PC-9 (cell line): ENCODE data around the gene PEX7. TPM values are rescaled to one million over a fixed set of nuclear protein-coding genes. Genes with fewer than 3 reads are reported as not detected.

ENCODE experiments used
- BruUV-seq: library from RNA; stranded (reverse); fragments of 400-500 nt; replicated peaks from 2 replicates; lab custom pipeline; 2021; lab: Mats Ljungman, UMichigan
- CTCF ChIA-PET: fragments of 300-600 bp; sonication (Branson Sonifier 250); formaldehyde crosslinking; loops from one replicate; lab custom pipeline; 2022; ENCODE audit warnings: antibody characterized with exemption; lab: Charles Lee
- POLR2A ChIA-PET: fragments of 300-600 bp; sonication (Branson Sonifier 250); formaldehyde crosslinking; loops from one replicate; lab custom pipeline; 2022; ENCODE audit warnings: antibody characterized with exemption; ENCODE audit not compliant: unreplicated experiment; lab: Charles Lee
- DNase-seq, 2 experiments: peaks; one replicate each; pipeline versions ENCODE4 v3.0.0 to v3.0.0-alpha.2; 2015 to 2022; ENCODE audit warnings: mixed read lengths in 1 of 2
- H2AFZ ChIP-seq: fragments of 200-600 bp; sonication (generic); 2 replicates; pipeline ENCODE4 v1.8.1; 2017; ENCODE audit warnings: antibody characterized with exemption
- H3F3A ChIP-seq: fragments of 200-600 bp; sonication (generic); 2 replicates; pipeline ENCODE4 v1.8.1; 2017; ENCODE audit warnings: antibody characterized with exemption, mild to moderate bottlenecking, low read depth; ENCODE audit not compliant: insufficient read depth
- H3K27ac ChIP-seq: fragments of 200-600 bp; sonication (generic); 2 replicates; pipeline ENCODE4 v1.6.1; 2016; ENCODE audit warnings: mixed run types
- H3K27me3 ChIP-seq: fragments of 200-600 bp; sonication (generic); 2 replicates; pipeline ENCODE4 v1.6.1; 2016; ENCODE audit warnings: low read depth, mixed run types; ENCODE audit not compliant: insufficient read depth
- H3K36me3 ChIP-seq: fragments of 200-600 bp; sonication (generic); 2 replicates; pipeline ENCODE4 v1.6.1; 2016; ENCODE audit warnings: low read depth, mixed run types
- H3K4me1 ChIP-seq: fragments of 200-600 bp; sonication (generic); replicated peaks from 2 replicates; pipeline ENCODE4 v1.6.1; 2016; ENCODE audit warnings: mixed run types; ENCODE audit not compliant: insufficient read depth
- H3K4me2 ChIP-seq: fragments of 200-600 bp; sonication (generic); 2 replicates; pipeline ENCODE4 v1.6.1; 2017; ENCODE audit warnings: mixed run types
- H3K4me3 ChIP-seq: fragments of 200-600 bp; sonication (generic); 2 replicates; pipeline ENCODE4 v1.6.1; 2016; ENCODE audit warnings: mixed run types
- H3K79me2 ChIP-seq: fragments of 200-600 bp; sonication (generic); 2 replicates; pipeline ENCODE4 v1.6.1; 2017; ENCODE audit warnings: low read depth, mixed run types
- H3K9me2 ChIP-seq: fragments of 200-600 bp; sonication (generic); 2 replicates; pipeline ENCODE4 v1.8.1; 2017; ENCODE audit warnings: mild to moderate bottlenecking; ENCODE audit not compliant: insufficient read depth
- H3K9me3 ChIP-seq: fragments of 200-600 bp; sonication (generic); 2 replicates; pipeline ENCODE4 v1.8.1; 2016; ENCODE audit warnings: low read depth; ENCODE audit not compliant: insufficient read depth
- H4K20me1 ChIP-seq: fragments of 200-600 bp; sonication (generic); 2 replicates; pipeline ENCODE4 v1.8.1; 2017; ENCODE audit not compliant: insufficient read depth
- EZH2 ChIP-seq: fragments of 200-600 bp; sonication (generic); IDR thresholded peaks from 2 replicates; pipeline ENCODE4 v1.8.0; 2017; ENCODE audit warnings: antibody characterized with exemption, low read depth
- intact Hi-C: fragments of 100-400 bp; cut with micrococcal nuclease; formaldehyde crosslinking; loops from one replicate; pipeline ENCODE4 v1.10.0; 2022; ENCODE audit not compliant: unreplicated experiment
- total RNA-seq: library from RNA; stranded (reverse); gene quantifications from 2 replicates; pipeline ENCODE4 v1.2.3, GENCODE V29; 2021
- TF ChIP-seq, protein P1 (sequence below): fragments of 200-600 bp; sonication (generic); conservative IDR thresholded peaks from 2 replicates; pipeline ENCODE4 v1.6.1; 2017; ENCODE audit warnings: mixed run types, antibody characterized with exemption, mild to moderate bottlenecking, moderate library complexity

The PEX7 gene
- total RNA-seq, 1 experiment from 2014 or later, result 5.6 TPM

DNA sequence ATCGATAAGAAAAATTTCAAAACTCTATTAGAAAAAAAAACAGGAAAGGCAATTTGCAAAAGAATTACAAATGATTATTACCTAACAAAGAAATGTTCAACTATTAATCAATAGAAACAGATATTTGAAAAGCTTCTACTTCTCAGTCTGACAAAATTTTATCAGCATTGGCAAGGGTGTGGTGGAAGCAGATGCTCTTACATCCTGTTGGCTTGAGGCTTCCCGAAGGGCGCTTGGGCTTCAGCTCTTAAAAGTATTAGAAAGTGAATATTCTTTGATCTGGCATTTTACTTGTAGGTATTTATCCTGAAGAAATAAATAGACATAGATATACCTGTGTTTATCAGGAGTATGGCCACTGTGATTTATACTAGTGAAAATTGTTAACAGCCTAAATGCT, 138.4 kb downstream of the PEX7 start:
- no peaks in the 10 kb centered on the region for H3K79me2 ChIP-seq
- H4K20me1 ChIP-seq, result no peaks in the 10 kb centered on the region
- H3F3A ChIP-seq, result no peaks in the 10 kb centered on the region; the same call in 1 of the 2 replicates
- no peak overlapping the region for H2AFZ ChIP-seq
- intact Hi-C loops, result no loop called here
- H3K4me2 ChIP-seq, result no peak overlapping the region
- no peak overlapping the region for H3K4me3 ChIP-seq
- DNase-seq, result no peak
- no peak overlapping the region for H3K27ac ChIP-seq
- POLR2A ChIA-PET, result no interaction called here
- TF ChIP-seq, protein P1, sequence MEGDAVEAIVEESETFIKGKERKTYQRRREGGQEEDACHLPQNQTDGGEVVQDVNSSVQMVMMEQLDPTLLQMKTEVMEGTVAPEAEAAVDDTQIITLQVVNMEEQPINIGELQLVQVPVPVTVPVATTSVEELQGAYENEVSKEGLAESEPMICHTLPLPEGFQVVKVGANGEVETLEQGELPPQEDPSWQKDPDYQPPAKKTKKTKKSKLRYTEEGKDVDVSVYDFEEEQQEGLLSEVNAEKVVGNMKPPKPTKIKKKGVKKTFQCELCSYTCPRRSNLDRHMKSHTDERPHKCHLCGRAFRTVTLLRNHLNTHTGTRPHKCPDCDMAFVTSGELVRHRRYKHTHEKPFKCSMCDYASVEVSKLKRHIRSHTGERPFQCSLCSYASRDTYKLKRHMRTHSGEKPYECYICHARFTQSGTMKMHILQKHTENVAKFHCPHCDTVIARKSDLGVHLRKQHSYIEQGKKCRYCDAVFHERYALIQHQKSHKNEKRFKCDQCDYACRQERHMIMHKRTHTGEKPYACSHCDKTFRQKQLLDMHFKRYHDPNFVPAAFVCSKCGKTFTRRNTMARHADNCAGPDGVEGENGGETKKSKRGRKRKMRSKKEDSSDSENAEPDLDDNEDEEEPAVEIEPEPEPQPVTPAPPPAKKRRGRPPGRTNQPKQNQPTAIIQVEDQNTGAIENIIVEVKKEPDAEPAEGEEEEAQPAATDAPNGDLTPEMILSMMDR, result no peak
- no peak for TF ChIP-seq EZH2
- CTCF ChIA-PET, result no interaction called here
- no peaks in the 10 kb centered on the region for H3K9me2 ChIP-seq
- no peaks in the 10 kb centered on the region for H3K36me3 ChIP-seq
- H3K27me3 ChIP-seq, result no peaks in the 10 kb centered on the region
- BruUV-seq, result no TSS peak
- no peaks in the 10 kb centered on the region for H3K9me3 ChIP-seq
- peaks cover 8% of the 10 kb centered on the region; the same call in 1 of the 2 replicates for H3K4me1 ChIP-seq

DNA sequence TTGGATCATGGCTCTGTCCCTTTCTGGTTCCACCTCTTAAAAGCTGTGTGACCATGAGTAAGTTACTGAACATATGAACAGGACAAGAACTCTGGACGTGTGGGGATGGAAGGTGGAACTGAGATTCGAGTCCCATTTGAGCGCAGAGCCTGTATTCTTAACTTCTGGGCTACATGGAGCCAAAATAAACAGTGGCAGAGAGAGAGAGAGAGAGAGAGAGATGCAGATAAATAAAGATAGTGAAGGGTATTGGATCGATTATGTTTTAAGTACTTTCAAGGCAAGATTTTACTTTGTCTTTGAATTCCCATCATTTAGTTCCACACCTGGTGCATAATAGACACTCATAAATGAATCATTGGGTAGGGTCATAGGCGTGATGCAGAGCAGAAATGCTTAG, 139.5 kb downstream of the PEX7 start:
- no peak for TF ChIP-seq EZH2
- TF ChIP-seq, protein P1, result no peak
- POLR2A ChIA-PET, result no interaction called here
- Histone ChIP-seq H3K9me2 (no peaks in the 10 kb centered on the region), H3F3A (no peaks in the 10 kb centered on the region; the same call in 1 of the 2 replicates), H3K27ac (no peak overlapping the region), H3K79me2 (no peaks in the 10 kb centered on the region), H3K36me3 (no peaks in the 10 kb centered on the region), H2AFZ (no peak overlapping the region), H3K27me3 (no peaks in the 10 kb centered on the region), H3K4me1 (peaks cover 8% of the 10 kb centered on the region; the same call in 1 of the 2 replicates), H3K4me3 (no peak overlapping the region), H4K20me1 (no peaks in the 10 kb centered on the region), H3K4me2 (no peak overlapping the region), H3K9me3 (no peaks in the 10 kb centered on the region)
- intact Hi-C loops, result no loop called here
- no peak for DNase-seq
- CTCF ChIA-PET, result no interaction called here
- no TSS peak for BruUV-seq

DNA sequence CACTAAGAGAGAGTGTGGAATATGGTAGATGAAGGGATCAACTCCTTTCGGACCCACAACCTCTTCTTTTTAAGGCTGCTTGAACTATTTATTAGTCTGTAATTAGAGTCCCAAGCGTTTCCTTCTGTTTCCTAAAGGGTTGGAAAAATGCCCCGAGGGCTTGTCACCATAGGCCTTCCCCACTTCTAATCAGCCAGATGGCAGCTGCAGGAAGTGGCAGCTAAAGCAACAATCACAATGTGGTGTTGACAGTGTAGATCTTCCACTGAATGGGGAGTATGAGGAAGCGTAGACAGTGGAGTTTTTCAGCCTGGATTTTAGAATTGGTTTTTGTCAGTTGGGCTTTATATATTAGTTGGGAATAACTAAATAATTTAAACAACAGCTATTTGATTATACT, 140.3 kb downstream of the PEX7 start:
- intact Hi-C loops, result no loop called here
- no peaks in the 10 kb centered on the region; the same call in 1 of the 2 replicates for H3F3A ChIP-seq
- no peak overlapping the region for H2AFZ ChIP-seq
- no peaks in the 10 kb centered on the region for H3K36me3 ChIP-seq
- no TSS peak for BruUV-seq
- H3K27ac ChIP-seq, result no peak overlapping the region
- H3K4me2 ChIP-seq, result no peak overlapping the region
- peak; percentile 25 to 48 for DNase-seq
- H3K4me1 ChIP-seq, result peaks cover 8% of the 10 kb centered on the region; the same call in 1 of the 2 replicates
- no peaks in the 10 kb centered on the region for H3K9me3 ChIP-seq
- TF ChIP-seq, protein P1, result no peak
- TF ChIP-seq EZH2, result no peak
- H3K27me3 ChIP-seq, result no peaks in the 10 kb centered on the region
- ChIA-PET CTCF (no interaction called here), POLR2A (interaction anchor here (0.7 kb wide), 1 partner anchor 730 kb away, joined by 4 read pairs; no protein-coding TSS in a partner anchor)
- H3K79me2 ChIP-seq, result no peaks in the 10 kb centered on the region
- H3K4me3 ChIP-seq, result no peak overlapping the region
- H4K20me1 ChIP-seq, result no peaks in the 10 kb centered on the region
- no peaks in the 10 kb centered on the region for H3K9me2 ChIP-seq
